Trophoblast cell (in vitro differentiated cells and primary cell): ENCODE data around the gene TACC2.
A peak's percentile ranks its signal among the peaks of the same experiment; 100 is the strongest.
"Not testable (repeated sequence)": the region's sequence is repeated elsewhere in the genome, so short reads cannot be mapped to it uniquely, and the experiment has no call there.

Source experiments
- DNase-seq, 2 donors: peaks; one replicate each; pipeline ENCODE4 v3.0.0-alpha.2; 2016
- H2AFZ ChIP-seq: 2 replicates; pipeline ENCODE4 v1.6.1; 2013; ENCODE audit warnings: low read length, moderate library complexity, mild to moderate bottlenecking; ENCODE audit not compliant: insufficient read depth, poor library complexity
- H2AK5ac ChIP-seq: 2 replicates; pipeline ENCODE4 v1.6.1; 2013; ENCODE audit warnings: mild to moderate bottlenecking, low read length
- H2BK120ac ChIP-seq: 2 replicates; pipeline ENCODE4 v1.6.1; 2013; ENCODE audit warnings: low read length, mild to moderate bottlenecking, moderate library complexity; ENCODE audit not compliant: insufficient read depth, poor library complexity
- H2BK12ac ChIP-seq: 2 replicates; pipeline ENCODE4 v1.6.1; 2013; ENCODE audit warnings: mild to moderate bottlenecking, low read length, moderate library complexity
- H2BK5ac ChIP-seq: 2 replicates; pipeline ENCODE4 v1.6.1; 2013; ENCODE audit warnings: low read length, low read depth, moderate library complexity, mild to moderate bottlenecking; ENCODE audit not compliant: poor library complexity
- H3K14ac ChIP-seq: 2 replicates; pipeline ENCODE4 v1.6.1; 2013; ENCODE audit warnings: mild to moderate bottlenecking, low read length
- H3K18ac ChIP-seq: 2 replicates; pipeline ENCODE4 v1.6.1; 2013; ENCODE audit warnings: mild to moderate bottlenecking, low read length
- H3K23ac ChIP-seq: 2 replicates; pipeline ENCODE4 v1.6.1; 2013; ENCODE audit warnings: low read length
- H3K27ac ChIP-seq: 2 replicates; pipeline ENCODE4 v1.5.1; 2013; ENCODE audit warnings: low read depth, mild to moderate bottlenecking, inconsistent platforms, low read length, moderate library complexity
- H3K27me3 ChIP-seq: 2 replicates; pipeline ENCODE4 v1.6.1; 2013; ENCODE audit warnings: inconsistent platforms, mild to moderate bottlenecking, low read length, moderate library complexity; ENCODE audit not compliant: insufficient read depth
- H3K36me3 ChIP-seq, 2 experiments: 1 replicate in 1 of 2; 2 replicates in 1 of 2; pipeline ENCODE4 v1.6.1; 2013; ENCODE audit warnings: low read length in 2 of 2, mild to moderate bottlenecking in 2 of 2, moderate library complexity in 1 of 2; ENCODE audit not compliant: insufficient read depth in 2 of 2, control insufficient read depth in 1 of 2
- H3K4ac ChIP-seq: 2 replicates; pipeline ENCODE4 v1.6.1; 2013; ENCODE audit warnings: low read depth, mild to moderate bottlenecking, low read length, moderate library complexity
- H3K4me1 ChIP-seq, 2 experiments: 1 replicate in 1 of 2; 2 replicates in 1 of 2; pipeline ENCODE4 v1.6.1; 2013; ENCODE audit warnings: low read length in 2 of 2, mild to moderate bottlenecking in 2 of 2, moderate library complexity in 1 of 2; ENCODE audit not compliant: insufficient read depth in 2 of 2, control insufficient read depth in 1 of 2
- H3K4me2 ChIP-seq: 2 replicates; pipeline ENCODE4 v1.6.1; 2013; ENCODE audit warnings: inconsistent platforms, mild to moderate bottlenecking, low read length, moderate library complexity
- H3K4me3 ChIP-seq: 2 replicates; pipeline ENCODE4 v1.5.1; 2013; ENCODE audit warnings: mild to moderate bottlenecking, low read depth, low read length, inconsistent platforms
- H3K79me1 ChIP-seq: one replicate; pipeline ENCODE4 v1.6.1; 2013; ENCODE audit warnings: low read length
- H3K79me2 ChIP-seq: 2 replicates; pipeline ENCODE4 v1.6.1; 2013; ENCODE audit warnings: low read length, mild to moderate bottlenecking; ENCODE audit not compliant: control insufficient read depth, insufficient read depth, poor library complexity
- H3K9ac ChIP-seq: 2 replicates; pipeline ENCODE4 v1.6.1; 2013; ENCODE audit warnings: mild to moderate bottlenecking, low read length
- H3K9me3 ChIP-seq: 2 replicates; pipeline ENCODE4 v1.6.1; 2013; ENCODE audit warnings: low read depth, mild to moderate bottlenecking, control low read depth, inconsistent platforms, low read length; ENCODE audit not compliant: insufficient read depth
- H4K12ac ChIP-seq: 2 replicates; pipeline ENCODE4 v1.6.1; 2013; ENCODE audit warnings: low read depth, mild to moderate bottlenecking, low read length, moderate library complexity
- H4K8ac ChIP-seq: 2 replicates; pipeline ENCODE4 v1.6.1; 2013; ENCODE audit warnings: low read depth, mild to moderate bottlenecking, low read length, moderate library complexity
- H4K91ac ChIP-seq: one replicate; pipeline ENCODE4 v1.6.1; 2013; ENCODE audit warnings: low read depth, mild to moderate bottlenecking, low read length, moderate library complexity
- WGBS: extraction: QIAGEN DNeasy Blood & Tissue Kit; methylation state at CpG from one replicate; pipeline ENCODE4 v1.1.7; 2013; ENCODE audit warnings: missing lambda C conversion rate; ENCODE audit not compliant: insufficient read length, insufficient coverage; ENCODE audit errors: extremely low coverage; 5-methylcytosine and 5-hydroxymethylcytosine counted together

TACC2 gene

DNA sequence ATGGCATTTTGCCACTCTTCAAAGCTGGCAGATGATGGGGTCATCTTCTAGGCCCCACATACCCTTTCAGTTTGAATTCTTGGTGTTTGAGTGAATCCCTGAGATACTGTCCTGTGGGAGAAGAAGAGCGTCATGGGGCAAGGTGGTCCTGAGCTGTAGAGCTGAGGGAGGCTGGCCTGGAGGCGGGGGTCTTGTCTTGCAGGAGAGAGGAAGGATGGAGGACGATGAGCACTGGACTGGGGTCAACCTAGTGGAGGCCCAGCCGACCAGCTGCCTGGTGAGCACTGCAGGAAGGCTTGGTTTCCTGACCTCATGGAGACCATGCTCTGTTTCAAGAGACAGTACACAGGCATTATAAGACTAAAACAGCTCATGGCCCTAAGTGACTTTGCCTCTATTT lies 114.6 kb downstream of the TACC2 start:
- H3K4me1 ChIP-seq: peaks cover 4 to 6% of the 10 kb centered on the region in 2 experiments
- no peak overlapping the region for H3K18ac ChIP-seq
- no peak overlapping the region for H3K23ac ChIP-seq
- H2BK12ac ChIP-seq: no peak overlapping the region
- DNase-seq: no peak
- H3K4me2 ChIP-seq: no peak overlapping the region
- no peak overlapping the region for H2BK5ac ChIP-seq
- H3K27me3 ChIP-seq: no peaks in the 10 kb centered on the region
- no peak overlapping the region for H4K12ac ChIP-seq
- no peak overlapping the region for H3K27ac ChIP-seq
- H3K79me1 ChIP-seq: no peaks in the 10 kb centered on the region
- no peaks in the 10 kb centered on the region for H3K36me3 ChIP-seq
- H3K14ac ChIP-seq: no peak overlapping the region
- H2BK120ac ChIP-seq: no peak overlapping the region
- no peak overlapping the region for H2AK5ac ChIP-seq
- no peak overlapping the region for H3K4me3 ChIP-seq
- no peak overlapping the region for H3K9ac ChIP-seq
- WGBS: no CpG with 5 or more reads among the region's 4 CpGs
- no peak overlapping the region for H2AFZ ChIP-seq
- H3K79me2 ChIP-seq: no peaks in the 10 kb centered on the region
- no peak overlapping the region for H4K91ac ChIP-seq
- no peak overlapping the region for H3K4ac ChIP-seq
- no peak overlapping the region for H4K8ac ChIP-seq
- no peaks in the 10 kb centered on the region for H3K9me3 ChIP-seq

DNA sequence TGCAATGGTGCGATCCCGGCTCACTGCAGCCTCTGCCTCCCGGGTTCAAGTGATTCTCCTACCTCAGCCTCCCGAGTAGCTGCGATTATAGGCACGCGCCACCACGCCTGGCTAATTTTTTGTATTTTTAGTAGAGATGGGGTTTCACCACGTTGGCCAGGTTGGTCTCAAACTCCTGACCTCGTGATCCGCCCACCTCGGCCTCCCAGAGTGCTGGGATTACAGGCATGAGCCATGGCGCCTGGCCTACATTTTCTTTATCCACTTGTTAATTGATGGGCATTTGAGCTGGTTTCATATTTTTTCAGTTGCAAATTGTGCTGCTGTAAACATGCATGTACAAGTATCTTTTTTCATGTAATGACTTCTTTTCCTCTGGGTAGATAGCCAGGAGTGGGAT lies 119.8 kb downstream of the TACC2 start:
- no CpG with 5 or more reads among the region's 13 CpGs for WGBS
- not testable (repeated sequence) for H2AFZ ChIP-seq, H3K79me1 ChIP-seq, H3K4me2 ChIP-seq, H4K12ac ChIP-seq, H3K27ac ChIP-seq, H3K9me3 ChIP-seq, H4K8ac ChIP-seq, H3K79me2 ChIP-seq, H3K27me3 ChIP-seq, H3K23ac ChIP-seq, H3K4ac ChIP-seq, H2AK5ac ChIP-seq, H3K18ac ChIP-seq, H3K4me1 ChIP-seq, H3K4me3 ChIP-seq, H4K91ac ChIP-seq, H3K9ac ChIP-seq, H3K36me3 ChIP-seq, DNase-seq, H2BK5ac ChIP-seq, H3K14ac ChIP-seq, H2BK120ac ChIP-seq, H2BK12ac ChIP-seq

DNA sequence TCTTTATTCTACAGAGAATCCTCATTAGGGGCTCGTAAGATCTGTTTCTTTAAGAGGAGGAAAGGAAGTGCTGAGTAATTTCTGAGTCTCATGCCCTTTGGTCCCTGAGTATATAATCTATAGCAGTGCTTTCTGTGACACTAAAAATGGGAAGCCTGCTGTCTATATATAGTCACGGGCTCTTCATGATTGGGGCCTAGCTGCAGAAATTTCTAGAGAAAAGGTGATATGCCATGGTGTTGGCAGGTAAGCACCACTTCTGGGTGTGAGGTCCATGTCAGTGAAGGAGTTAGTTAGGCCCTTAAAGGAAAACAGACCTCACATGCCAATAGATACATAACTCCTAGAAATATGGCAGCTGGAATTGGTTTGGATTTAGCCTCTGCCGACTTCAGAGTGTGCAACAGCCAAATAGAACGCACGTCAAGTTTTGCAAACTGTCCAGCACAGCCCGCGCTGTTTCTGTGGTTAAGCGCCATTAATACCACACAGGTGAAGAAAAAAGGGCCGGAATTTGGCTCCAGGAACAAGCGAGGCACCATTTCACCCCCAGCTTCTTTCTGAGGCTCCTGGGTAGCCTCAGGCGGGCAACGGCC lies 123.2 kb downstream of the TACC2 start:
- Histone ChIP-seq H3K4ac (no peak overlapping the region), H4K8ac (peak overlapping the region; percentile 92), H3K79me1 (peaks cover 10% of the 10 kb centered on the region), H4K91ac (no peak overlapping the region), H2AK5ac (no peak overlapping the region), H3K9me3 (no peaks in the 10 kb centered on the region), H3K36me3 (no peaks in the 10 kb centered on the region), H3K27me3 (no peaks in the 10 kb centered on the region), H3K9ac (no peak overlapping the region), H2BK5ac (no peak overlapping the region), H3K23ac (no peak overlapping the region), H3K79me2 (peaks cover 7% of the 10 kb centered on the region), H2AFZ (peak overlapping the region; percentile 10), H3K4me3 (no peak overlapping the region), H3K27ac (no peak overlapping the region), H3K18ac (no peak overlapping the region), H2BK12ac (no peak overlapping the region), H2BK120ac (no peak overlapping the region), H3K14ac (no peak overlapping the region), H3K4me1 (peaks cover 10 to 11% of the 10 kb centered on the region in 2 experiments), H4K12ac (no peak overlapping the region), H3K4me2 (peak overlapping the region; percentile 96)
- no CpG with 5 or more reads among the region's 12 CpGs for WGBS
- no peak for DNase-seq

DNA sequence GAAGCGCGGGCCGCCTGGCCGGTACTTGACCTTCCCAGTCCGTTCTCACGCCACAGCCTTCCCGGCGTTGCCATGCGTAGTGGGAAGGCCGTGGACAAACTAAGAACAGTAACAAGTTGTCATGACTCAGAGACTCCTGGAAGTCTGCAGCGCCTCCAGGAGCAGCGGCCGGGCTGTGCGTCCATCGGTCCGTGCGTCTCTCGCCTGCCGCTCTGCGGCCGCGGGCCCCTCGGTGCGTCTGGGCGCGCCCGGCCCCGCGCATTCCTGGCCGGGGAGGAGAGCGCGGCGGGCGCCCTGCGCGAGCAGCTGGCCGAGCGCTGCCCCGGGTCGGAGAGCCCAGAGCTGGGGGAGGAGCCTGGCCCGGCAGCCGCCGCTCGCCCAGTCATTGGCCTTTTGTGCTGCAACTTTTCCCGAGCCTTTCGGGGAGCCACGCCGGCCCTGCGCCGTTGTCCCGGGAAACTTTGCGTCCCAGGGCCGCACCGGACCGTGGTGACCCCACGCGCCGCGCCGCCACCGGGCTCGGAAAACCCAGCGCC lies 123.7 kb downstream of the TACC2 start:
- no peaks in the 10 kb centered on the region for H3K9me3 ChIP-seq
- peak overlapping the region; percentile 96 for H3K4me2 ChIP-seq
- H3K4me1 ChIP-seq: peaks cover 10 to 11% of the 10 kb centered on the region in 2 experiments

More for the DNA sequence above, 123.7 kb downstream of the TACC2 start:
- Histone ChIP-seq H3K79me2 (peaks cover 7% of the 10 kb centered on the region), H3K14ac (peak overlapping the region; percentile 88), H4K12ac (peak overlapping the region; percentile 33), H3K4ac (peak overlapping the region; percentile 73), H3K9ac (peak overlapping the region; percentile 73), H3K18ac (peak overlapping the region; percentile 94), H3K27me3 (no peaks in the 10 kb centered on the region), H2AFZ (peak overlapping the region; percentile 95), H2BK12ac (peak overlapping the region; percentile 70), H2BK5ac (peak overlapping the region; percentile 65), H3K27ac (peak overlapping the region; percentile 68), H3K4me3 (peak overlapping the region; percentile 81), H2BK120ac (peak overlapping the region; percentile 86), H3K79me1 (peaks cover 10% of the 10 kb centered on the region), H2AK5ac (no peak overlapping the region), H3K23ac (no peak overlapping the region), H4K91ac (peak overlapping the region; percentile 85), H4K8ac (peak overlapping the region; percentile 92), H3K36me3 (no peaks in the 10 kb centered on the region)
- peak; percentile 95 to 96 for DNase-seq
- no CpG with 5 or more reads among the region's 63 CpGs for WGBS
